Thymus (tissue), 14 donors: ENCODE measurements around the gene ZSWIM2. TPM values are rescaled to one million over a fixed set of nuclear protein-coding genes. Genes with fewer than 3 reads are reported as not detected.
A peak's percentile ranks its signal among the peaks of the same experiment; 100 is the strongest.
"Not testable (repeated sequence)": the region's sequence is repeated elsewhere in the genome, so short reads cannot be mapped to it uniquely, and the experiment has no call there.

ENCODE experiments used
- DNase-seq, 9 donors: peaks; one replicate each; pipeline ENCODE4 v3.0.0-alpha.2; 2013; ENCODE audit warnings: low spot score in 9 of 9, low read depth in 6 of 9, missing footprints in 1 of 9
- H3K27ac ChIP-seq, 2 donors: one replicate each; pipeline ENCODE4 v1.5.1; 2013; ENCODE audit warnings: control low read depth in 1 of 2, low read depth in 1 of 2, low read length in 1 of 2, mild to moderate bottlenecking in 1 of 2, moderate library complexity in 1 of 2
- H3K27me3 ChIP-seq, 2 donors: one replicate each; pipeline ENCODE4 v1.5.1; 2013; ENCODE audit warnings: low read length in 1 of 2; ENCODE audit not compliant: control insufficient read depth in 2 of 2, insufficient read depth in 1 of 2
- H3K36me3 ChIP-seq, 2 donors: one replicate each; pipeline ENCODE4 v1.5.1; 2013; ENCODE audit warnings: low read length in 1 of 2, mild to moderate bottlenecking in 1 of 2, moderate library complexity in 1 of 2; ENCODE audit not compliant: control insufficient read depth in 2 of 2, insufficient read depth in 2 of 2
- H3K4me1 ChIP-seq, 2 donors: one replicate each; pipeline ENCODE4 v1.5.1; 2013; ENCODE audit warnings: low read length in 2 of 2; ENCODE audit not compliant: control insufficient read depth in 2 of 2, insufficient read depth in 2 of 2
- H3K4me3 ChIP-seq, 2 donors: one replicate each; pipeline ENCODE4 v1.5.1; 2013; ENCODE audit warnings: low read length in 2 of 2, control low read depth in 1 of 2, mild to moderate bottlenecking in 1 of 2
- H3K9me3 ChIP-seq, 2 donors: one replicate each; pipeline ENCODE4 v1.5.1; 2013; ENCODE audit warnings: low read length in 1 of 2, mild to moderate bottlenecking in 1 of 2; ENCODE audit not compliant: control insufficient read depth in 2 of 2, insufficient read depth in 1 of 2
- WGBS: extraction: QIAGEN DNeasy Blood & Tissue Kit; methylation state at CpG from one replicate; pipeline ENCODE4 v1.1.7; 2013; 5-methylcytosine and 5-hydroxymethylcytosine counted together
- long read RNA-seq, 10 donors: transcript quantifications; one replicate each; lab custom pipeline, GENCODE V29; 2026
- polyA plus RNA-seq: library from polyadenylated mRNA; stranded (reverse); fragments of 200-250 nt; gene quantifications from one replicate; pipeline ENCODE4 v1.2.3, GENCODE V29; 2013
- total RNA-seq: library from RNA; stranded (reverse); fragments of 120-200 nt; gene quantifications from one replicate; pipeline ENCODE4 v1.2.4, GENCODE V29; 2013
- donor health status: healthy.

Gene ZSWIM2
- total RNA-seq = not detected
- not detected for polyA plus RNA-seq
- long read RNA-seq, donor 1 = 0 reads
- long read RNA-seq, donor 2 = 0 reads
- long read RNA-seq, donor 3 = 0 reads
- long read RNA-seq, donor 4 = 0 reads
- long read RNA-seq, donor 5 = 0 reads
- long read RNA-seq, donor 6 = 0 reads
- long read RNA-seq, donor 7 = 0 reads
- long read RNA-seq, donor 8 = 0 reads
- long read RNA-seq, donor 9 = 0 reads
- long read RNA-seq, donor 10 = 0 reads

GRCh38 chr2:186848873-186849578 is at the start of gene ZSWIM2:
ZSWIM2 (minus strand) TSS chr2:186849170; CDS start chr2:186849130, 40 bp downstream.
- Histone ChIP-seq H3K4me3 (peak within 1 kb of the TSS; percentile 26 to 34), H3K4me1 (peaks cover 6 to 11% of the 10 kb centered on the region in 2 donors), H3K27ac (no peak within 1 kb of the TSS), H3K36me3 (no peaks in the 10 kb centered on the region), H3K9me3 (no peaks in the 10 kb centered on the region), H3K27me3 (no peaks in the 10 kb centered on the region)
- peak; percentile 36 to 90 (median 69) for DNase-seq
- 1% methylated on average over 39 of the region's 39 CpGs for WGBS

- not testable (repeated sequence) for H3K36me3 ChIP-seq, DNase-seq, H3K27me3 ChIP-seq, H3K9me3 ChIP-seq, H3K4me3 ChIP-seq, H3K27ac ChIP-seq, H3K4me1 ChIP-seq
- WGBS = 92% methylated on average over 3 of the region's 3 CpGs
These were observed 47.2 kb upstream of the ZSWIM2 start for GRCh38 chr2:186896220-186896619.

GRCh38 chr2:186895451-186895850 is 46.5 kb upstream of the ZSWIM2 start:
- no peaks in the 10 kb centered on the region for H3K27me3 ChIP-seq
- H3K4me1 ChIP-seq = no peaks in the 10 kb centered on the region
- no peak overlapping the region for H3K27ac ChIP-seq
- no peak overlapping the region for H3K4me3 ChIP-seq
- WGBS = 96% methylated on average over 2 of the region's 2 CpGs
- no peaks in the 10 kb centered on the region for H3K36me3 ChIP-seq
- no peak for DNase-seq
- no peaks in the 10 kb centered on the region for H3K9me3 ChIP-seq

- no peak for DNase-seq
- WGBS = 87% methylated on average over 5 of the region's 5 CpGs
These were observed 45.5 kb upstream of the ZSWIM2 start for GRCh38 chr2:186894478-186894877.

GRCh38 chr2:186892821-186893220 is 43.9 kb upstream of the ZSWIM2 start:
- H3K36me3 ChIP-seq = no peaks in the 10 kb centered on the region
- H3K4me1 ChIP-seq = no peaks in the 10 kb centered on the region
- no peak overlapping the region for H3K27ac ChIP-seq
- 96% methylated on average over 2 of the region's 2 CpGs for WGBS
- no peaks in the 10 kb centered on the region for H3K9me3 ChIP-seq
- no peaks in the 10 kb centered on the region for H3K27me3 ChIP-seq
- no peak overlapping the region for H3K4me3 ChIP-seq
- no peak for DNase-seq

More at GRCh38 chr2:186894478-186894877, 45.5 kb upstream of the ZSWIM2 start:
- Histone ChIP-seq H3K27me3 (no peaks in the 10 kb centered on the region), H3K9me3 (no peaks in the 10 kb centered on the region), H3K36me3 (no peaks in the 10 kb centered on the region), H3K27ac (no peak overlapping the region), H3K4me3 (no peak overlapping the region), H3K4me1 (no peaks in the 10 kb centered on the region)

- Histone ChIP-seq H3K36me3 (no peaks in the 10 kb centered on the region), H3K27me3 (no peaks in the 10 kb centered on the region), H3K4me1 (no peaks in the 10 kb centered on the region), H3K9me3 (no peaks in the 10 kb centered on the region), H3K4me3 (no peak overlapping the region), H3K27ac (no peak overlapping the region)
- DNase-seq = no peak
- WGBS = 95% methylated on average over 1 of the region's 1 CpG
These were observed 42.2 kb upstream of the ZSWIM2 start for GRCh38 chr2:186891185-186891621.

GRCh38 chr2:186889101-186889879 is 40.3 kb upstream of the ZSWIM2 start:
- no peak overlapping the region for H3K27ac ChIP-seq
- WGBS = 24% methylated on average over 7 of the region's 7 CpGs
- no peaks in the 10 kb centered on the region for H3K27me3 ChIP-seq
- no peaks in the 10 kb centered on the region for H3K4me1 ChIP-seq
- no peaks in the 10 kb centered on the region for H3K36me3 ChIP-seq
- no peaks in the 10 kb centered on the region for H3K9me3 ChIP-seq
- H3K4me3 ChIP-seq = no peak overlapping the region
- DNase-seq = no peak

- Histone ChIP-seq H3K36me3 (no peaks in the 10 kb centered on the region), H3K9me3 (no peaks in the 10 kb centered on the region), H3K27me3 (no peaks in the 10 kb centered on the region), H3K4me1 (no peaks in the 10 kb centered on the region), H3K27ac (no peak overlapping the region), H3K4me3 (no peak overlapping the region)
- no peak for DNase-seq
- 86% methylated on average over 7 of the region's 7 CpGs for WGBS
These were observed 38.4 kb upstream of the ZSWIM2 start for GRCh38 chr2:186887107-186888090.
